Measurements from ENCODE around the gene SKIL.

GRCh38 chr3:170421758-170422157, 64.2 kb downstream of the SKIL start:
- TF ChIP-seq CTCF (conservative IDR thresholded peaks at IDR 0.05) = no peak
- no peak for TF ChIP-seq ZFX (IDR thresholded peaks at IDR 0.05)

Data from C4-2B (cell line).